ENCODE results near the gene TF.

Gene TF

GRCh38 chr3:133845127-133845526, 98.9 kb downstream of the TF start:
- no peak overlapping the region for H3K4me3 ChIP-seq (ENCODE audit: low read length)
- no peaks in the 10 kb centered on the region for H3K9me2 ChIP-seq (replicated peaks; ENCODE audit: insufficient read depth, low read length)
- TF ChIP-seq, protein P1, sequence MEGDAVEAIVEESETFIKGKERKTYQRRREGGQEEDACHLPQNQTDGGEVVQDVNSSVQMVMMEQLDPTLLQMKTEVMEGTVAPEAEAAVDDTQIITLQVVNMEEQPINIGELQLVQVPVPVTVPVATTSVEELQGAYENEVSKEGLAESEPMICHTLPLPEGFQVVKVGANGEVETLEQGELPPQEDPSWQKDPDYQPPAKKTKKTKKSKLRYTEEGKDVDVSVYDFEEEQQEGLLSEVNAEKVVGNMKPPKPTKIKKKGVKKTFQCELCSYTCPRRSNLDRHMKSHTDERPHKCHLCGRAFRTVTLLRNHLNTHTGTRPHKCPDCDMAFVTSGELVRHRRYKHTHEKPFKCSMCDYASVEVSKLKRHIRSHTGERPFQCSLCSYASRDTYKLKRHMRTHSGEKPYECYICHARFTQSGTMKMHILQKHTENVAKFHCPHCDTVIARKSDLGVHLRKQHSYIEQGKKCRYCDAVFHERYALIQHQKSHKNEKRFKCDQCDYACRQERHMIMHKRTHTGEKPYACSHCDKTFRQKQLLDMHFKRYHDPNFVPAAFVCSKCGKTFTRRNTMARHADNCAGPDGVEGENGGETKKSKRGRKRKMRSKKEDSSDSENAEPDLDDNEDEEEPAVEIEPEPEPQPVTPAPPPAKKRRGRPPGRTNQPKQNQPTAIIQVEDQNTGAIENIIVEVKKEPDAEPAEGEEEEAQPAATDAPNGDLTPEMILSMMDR (IDR thresholded peaks at IDR 0.05; ENCODE audit: low read length): no peak
- TF ChIP-seq EZH2 (optimal IDR thresholded peaks at IDR 0.05; ENCODE audit: low read depth, low read length) (no peak), EZH2phosphoT487 (IDR thresholded peaks at IDR 0.05; ENCODE audit: low read length) (no peak)
- H2AFZ ChIP-seq (ENCODE audit: low read length): no peak overlapping the region
- no peaks in the 10 kb centered on the region for H4K20me1 ChIP-seq (ENCODE audit: insufficient read depth, low read length)
- H3K27me3 ChIP-seq (replicated peaks; ENCODE audit: insufficient read depth, low read length): no peaks in the 10 kb centered on the region
- no peak overlapping the region for H3K4me2 ChIP-seq (ENCODE audit: low read depth, low read length)
- no peak for DNase-seq
- no peaks in the 10 kb centered on the region for H3K36me3 ChIP-seq (replicated peaks; ENCODE audit: insufficient read depth, low read length)
- H3K4me1 ChIP-seq (ENCODE audit: low read length): no peaks in the 10 kb centered on the region
- H3K9ac ChIP-seq (ENCODE audit: low read length): no peak overlapping the region
- no peak overlapping the region for H3K27ac ChIP-seq (ENCODE audit: low read length)
- no peaks in the 10 kb centered on the region for H3K9me3 ChIP-seq (replicated peaks; ENCODE audit: insufficient read depth, low read length)
- no peaks in the 10 kb centered on the region for H3F3A ChIP-seq (ENCODE audit: insufficient read depth, low read length)
- H3K79me2 ChIP-seq (ENCODE audit: low read length): no peaks in the 10 kb centered on the region
